HTR-8/SVneo (cell line): ENCODE results near the gene SUOX.
"Not testable (repeated sequence)": the region's sequence is repeated elsewhere in the genome, so short reads cannot be mapped to it uniquely, and the experiment has no call there.

Experiments
- DNase-seq: peaks from one replicate; pipeline ENCODE4 v3.0.0; 2011; ENCODE audit warnings: low spot score, mixed read lengths; ENCODE audit not compliant: insufficient read length
- FAIRE-seq: peaks from 2 replicates; lab custom pipeline; 2011; peaks lifted over from hg19 to GRCh38; lab: Jason Lieb, UNC

The SUOX gene

DNA sequence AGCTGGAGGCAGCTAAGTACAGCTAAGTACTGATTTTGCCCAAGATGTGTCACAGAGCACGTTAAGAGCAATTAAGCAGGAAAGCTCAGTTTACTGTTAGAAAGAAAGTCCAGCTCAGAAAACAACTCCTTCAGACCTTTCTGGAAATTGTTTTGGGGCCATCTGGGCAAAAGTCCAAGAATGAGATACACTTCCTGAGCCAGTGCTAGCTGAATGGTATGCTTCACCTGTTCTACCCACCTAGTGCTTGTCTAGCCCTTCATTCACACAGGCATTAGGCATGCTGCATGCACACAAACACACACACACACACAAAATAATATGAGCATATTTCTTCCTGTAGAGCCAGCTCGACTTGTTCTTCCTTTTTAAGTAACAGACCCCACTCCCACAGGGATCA lies 17.1 kb downstream of the SUOX start:
- FAIRE-seq, result no peak
- no peak for DNase-seq

DNA sequence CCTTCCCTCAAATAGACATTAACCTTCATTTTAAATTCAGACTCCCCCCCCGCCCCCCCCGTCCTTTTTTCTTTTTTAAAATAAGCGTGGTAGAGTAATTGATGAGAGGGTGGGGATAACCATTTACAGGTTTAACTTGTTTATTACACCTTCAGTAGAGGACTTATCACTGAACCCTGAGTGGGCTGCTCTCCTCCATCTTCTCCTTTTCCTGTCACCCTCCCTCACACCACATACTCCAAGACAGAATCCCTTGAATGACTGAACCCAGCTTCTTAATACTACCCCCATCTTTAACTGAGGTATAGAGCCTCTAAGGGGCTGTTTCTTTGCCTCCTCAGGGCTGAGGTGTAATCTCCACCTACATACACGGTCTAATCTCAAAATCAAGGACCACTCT lies 20.1 kb downstream of the SUOX start:
- no peak for FAIRE-seq
- DNase-seq, result no peak

DNA sequence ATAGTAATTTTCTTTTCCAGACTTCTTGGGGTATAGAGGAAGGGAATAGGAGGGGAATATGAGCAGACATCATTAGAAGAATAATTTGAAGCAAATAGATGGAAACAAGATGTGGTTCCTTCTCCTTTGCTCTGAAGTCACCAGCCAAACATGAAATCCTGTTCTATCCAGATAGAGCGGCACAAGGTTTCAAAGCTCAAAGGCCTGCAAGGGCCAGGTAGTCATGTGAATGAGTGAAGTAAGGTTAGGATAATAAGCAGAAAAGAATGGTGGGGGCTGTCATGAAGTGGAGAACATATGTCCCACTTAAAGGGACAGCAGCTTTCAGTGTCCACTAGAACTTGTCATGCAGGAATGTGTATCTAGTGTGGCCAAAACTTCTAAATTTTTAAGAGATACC lies 21.3 kb downstream of the SUOX start:
- DNase-seq, result no peak
- FAIRE-seq, result no peak

DNA sequence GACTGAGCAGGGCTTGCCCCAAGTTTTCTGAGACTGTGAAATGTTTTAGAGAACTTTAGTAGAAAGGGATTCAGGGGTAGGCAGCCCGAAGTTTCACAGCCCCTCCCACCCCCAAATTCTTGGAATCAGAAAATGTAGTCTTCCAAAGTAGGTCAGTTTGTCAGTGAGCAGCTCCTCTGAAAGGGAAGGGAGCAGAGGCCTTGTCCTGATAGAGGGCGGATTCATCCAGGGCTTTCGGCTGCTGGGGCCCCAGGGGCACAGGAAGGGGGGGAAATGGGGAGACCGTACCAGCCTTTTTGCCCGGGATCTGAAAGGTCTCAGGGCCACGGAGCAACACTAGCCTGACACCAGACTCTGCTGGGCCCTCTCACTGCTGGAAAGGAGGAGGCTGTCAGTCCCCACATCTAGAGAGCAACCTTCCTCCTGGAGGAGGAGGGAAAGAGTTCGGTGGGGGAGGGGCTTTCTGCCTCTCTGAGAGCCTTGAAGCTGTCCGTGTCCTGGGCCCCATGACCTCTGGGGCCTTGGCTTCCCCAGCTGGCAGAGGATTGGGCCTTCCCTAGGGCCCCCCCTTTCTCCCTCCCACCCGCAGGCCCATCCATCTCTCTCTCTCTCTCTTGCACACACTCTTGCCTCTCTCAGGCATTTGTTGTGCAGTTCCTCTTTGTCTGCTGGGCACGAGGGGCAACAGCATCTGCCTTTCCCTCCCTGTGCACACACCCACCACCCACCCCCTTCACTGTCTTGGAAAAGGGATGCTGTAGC lies 23.5 kb downstream of the SUOX start, which contains the start of gene IKZF4:
Gene IKZF4, plus strand, starts transcription at position 621 of the 762 bp plus-strand sequence. CDS start 451 bp downstream, outside the sequence.
- no peak for DNase-seq
- FAIRE-seq, result no peak

DNA sequence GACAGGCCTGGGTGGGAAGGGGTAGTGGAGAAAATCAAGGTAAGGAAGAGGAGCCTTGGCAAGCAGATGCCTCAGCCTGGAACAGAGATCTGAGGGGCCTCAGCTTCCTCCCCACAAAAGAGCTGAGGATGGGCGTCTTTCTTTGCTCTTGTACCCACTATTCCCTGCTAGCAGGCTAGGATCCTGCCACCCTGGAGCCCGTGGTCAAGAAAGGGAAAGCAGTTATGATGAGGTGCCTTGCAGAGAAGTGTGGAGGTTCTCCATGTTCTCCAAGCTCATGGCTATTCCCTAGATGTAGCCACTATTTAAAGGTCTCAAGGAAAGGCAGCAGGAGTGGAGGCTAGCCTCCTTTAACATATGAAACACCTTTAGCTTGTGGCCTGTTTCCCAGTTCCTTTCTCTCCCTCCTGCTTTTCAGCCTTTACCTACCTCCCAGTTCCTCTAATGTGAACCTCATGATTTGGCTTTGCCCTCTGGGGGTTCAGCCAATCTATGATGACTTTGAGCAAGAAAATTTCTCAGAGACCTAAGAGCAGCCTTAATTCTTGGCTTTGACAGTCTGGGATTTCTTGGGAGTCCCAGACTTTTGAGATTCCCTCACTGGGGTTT lies 24.9 kb downstream of the SUOX start:
- FAIRE-seq (no peak), DNase-seq (no peak)

DNA sequence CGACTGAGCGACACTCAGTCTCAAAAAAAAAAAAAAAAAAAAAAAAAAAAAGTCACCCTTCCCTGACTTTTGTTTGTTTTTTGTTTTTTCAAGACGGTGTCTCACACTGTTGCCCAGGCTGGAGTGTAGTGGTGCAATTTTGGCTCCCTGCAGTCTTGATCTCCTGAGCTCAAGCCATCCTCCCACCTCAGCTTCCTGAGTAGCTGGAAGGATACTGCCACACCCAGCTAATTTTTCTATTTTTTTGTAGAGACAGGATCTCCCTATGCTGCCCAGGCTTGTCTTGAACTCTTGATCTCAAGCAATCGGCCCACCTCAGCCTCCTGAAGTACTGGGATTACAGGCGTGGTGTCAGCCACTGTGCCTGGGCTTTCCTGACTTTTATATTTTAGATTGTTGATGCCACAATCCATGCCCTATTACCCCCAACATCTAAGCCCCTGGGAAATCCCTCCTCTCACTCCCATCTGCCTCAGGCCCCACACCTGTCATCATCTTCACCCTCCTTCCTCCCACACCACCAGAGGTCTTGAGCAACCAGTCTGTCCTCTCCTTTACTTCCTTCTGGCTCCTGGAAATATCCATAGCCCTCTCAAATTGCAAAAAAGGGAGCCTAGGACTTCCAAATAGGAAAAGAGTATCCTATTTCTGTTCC lies 31.6 kb downstream of the SUOX start:
- FAIRE-seq (no peak), DNase-seq (no peak)

DNA sequence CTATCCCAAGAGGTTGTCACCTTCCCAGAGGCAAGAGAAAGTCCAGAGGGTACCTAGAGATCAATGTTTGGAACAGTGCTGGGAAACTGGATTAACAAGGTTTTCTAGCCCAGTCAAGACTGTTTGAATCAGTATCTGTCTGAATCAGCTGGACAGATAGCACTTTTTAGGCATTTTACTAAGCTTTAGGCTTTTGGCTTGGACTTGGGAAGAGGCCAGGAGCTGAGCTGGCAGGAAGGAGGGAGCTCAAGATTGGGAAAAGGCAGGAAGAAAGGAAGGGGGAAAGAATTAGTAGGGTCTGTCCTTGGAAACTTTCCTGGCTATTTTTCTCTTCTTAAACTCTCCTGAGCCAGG lies 32.1 kb downstream of the SUOX start:
- FAIRE-seq (no peak), DNase-seq (no peak)

DNA sequence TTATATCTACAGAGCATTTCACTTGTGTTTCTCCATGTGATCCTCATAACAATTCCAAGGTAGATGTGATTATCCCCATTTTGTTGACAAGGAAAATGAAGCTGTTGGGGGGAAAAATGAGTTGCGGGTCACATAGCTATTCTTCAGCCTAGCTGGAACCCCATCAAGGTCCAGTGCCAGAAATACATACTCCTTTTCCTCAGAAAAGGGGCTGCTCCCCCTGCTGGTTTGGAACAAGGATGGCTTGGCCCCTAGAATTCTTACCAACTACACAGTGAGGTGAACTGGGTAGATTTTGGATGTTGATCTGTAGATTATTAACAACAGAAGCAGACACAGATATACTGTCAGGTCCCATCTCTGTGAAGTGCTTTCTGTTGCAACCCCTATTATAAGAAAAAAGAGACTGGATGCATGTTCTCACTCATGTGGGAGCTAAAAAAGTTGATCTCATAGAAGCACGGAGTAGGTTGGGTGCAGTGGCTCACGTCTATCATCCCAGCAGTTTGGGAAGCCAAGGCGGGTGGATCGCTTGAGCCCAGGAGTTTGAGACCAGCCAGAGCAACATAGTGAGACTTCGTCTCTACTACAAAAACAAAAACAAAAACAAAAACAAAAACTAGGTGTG lies 32.7 kb downstream of the SUOX start:
- peak; percentile 52 for DNase-seq

DNA sequence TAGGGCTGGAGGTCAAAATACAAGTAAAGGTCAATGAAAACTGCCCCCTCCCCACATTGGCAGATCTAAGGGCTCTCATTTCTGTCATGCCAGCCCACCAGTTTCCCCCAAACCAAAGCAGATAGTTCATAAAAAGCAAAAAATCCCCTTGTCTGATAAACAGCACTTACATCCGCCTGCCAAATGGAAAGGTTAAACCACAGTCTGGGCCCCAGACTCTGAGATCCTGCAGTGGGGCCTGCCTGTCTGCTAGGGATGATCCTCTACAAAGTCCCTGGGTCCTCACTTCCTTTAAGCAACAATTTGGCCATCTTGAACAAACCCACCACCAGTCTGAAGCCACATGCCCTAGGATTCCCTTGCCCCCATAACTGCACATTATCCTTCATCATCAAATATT lies 34.9 kb downstream of the SUOX start:
- FAIRE-seq (no peak), DNase-seq (no peak)

More for the DNA sequence above, 32.7 kb downstream of the SUOX start:
- FAIRE-seq, result no peak

DNA sequence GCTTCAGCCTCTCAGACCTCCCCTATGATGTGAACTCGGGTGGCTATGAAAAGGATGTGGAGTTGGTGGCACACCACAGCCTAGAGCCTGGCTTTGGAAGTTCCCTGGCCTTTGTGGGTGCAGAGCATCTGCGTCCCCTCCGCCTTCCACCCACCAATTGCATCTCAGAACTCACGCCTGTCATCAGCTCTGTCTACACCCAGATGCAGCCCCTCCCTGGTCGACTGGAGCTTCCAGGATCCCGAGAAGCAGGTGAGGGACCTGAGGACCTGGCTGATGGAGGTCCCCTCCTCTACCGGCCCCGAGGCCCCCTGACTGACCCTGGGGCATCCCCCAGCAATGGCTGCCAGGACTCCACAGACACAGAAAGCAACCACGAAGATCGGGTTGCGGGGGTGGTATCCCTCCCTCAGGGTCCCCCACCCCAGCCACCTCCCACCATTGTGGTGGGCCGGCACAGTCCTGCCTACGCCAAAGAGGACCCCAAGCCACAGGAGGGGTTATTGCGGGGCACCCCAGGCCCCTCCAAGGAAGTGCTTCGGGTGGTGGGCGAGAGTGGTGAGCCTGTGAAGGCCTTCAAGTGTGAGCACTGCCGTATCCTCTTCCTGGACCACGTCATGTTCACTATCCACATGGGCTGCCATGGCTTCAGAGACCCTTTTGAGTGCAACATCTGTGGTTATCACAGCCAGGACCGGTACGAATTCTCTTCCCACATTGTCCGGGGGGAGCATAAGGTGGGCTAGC lies 37.7 kb downstream of the SUOX start:
- FAIRE-seq (no peak), DNase-seq (no peak)

DNA sequence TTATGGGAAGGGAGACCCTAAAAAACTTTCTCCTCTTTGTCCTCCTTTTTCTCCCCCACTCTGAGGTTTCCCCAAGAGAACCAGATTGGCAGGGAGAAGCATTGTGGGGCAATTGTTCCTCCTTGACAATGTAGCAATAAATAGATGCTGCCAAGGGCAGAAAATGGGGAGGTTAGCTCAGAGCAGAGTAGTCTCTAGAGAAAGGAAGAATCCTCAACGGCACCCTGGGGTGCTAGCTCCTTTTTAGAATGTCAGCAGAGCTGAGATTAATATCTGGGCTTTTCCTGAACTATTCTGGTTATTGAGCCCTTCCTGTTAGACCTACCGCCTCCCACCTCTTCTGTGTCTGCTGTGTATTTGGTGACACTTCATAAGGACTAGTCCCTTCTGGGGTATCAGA lies 40.1 kb downstream of the SUOX start:
- DNase-seq, result no peak
- no peak for FAIRE-seq

DNA sequence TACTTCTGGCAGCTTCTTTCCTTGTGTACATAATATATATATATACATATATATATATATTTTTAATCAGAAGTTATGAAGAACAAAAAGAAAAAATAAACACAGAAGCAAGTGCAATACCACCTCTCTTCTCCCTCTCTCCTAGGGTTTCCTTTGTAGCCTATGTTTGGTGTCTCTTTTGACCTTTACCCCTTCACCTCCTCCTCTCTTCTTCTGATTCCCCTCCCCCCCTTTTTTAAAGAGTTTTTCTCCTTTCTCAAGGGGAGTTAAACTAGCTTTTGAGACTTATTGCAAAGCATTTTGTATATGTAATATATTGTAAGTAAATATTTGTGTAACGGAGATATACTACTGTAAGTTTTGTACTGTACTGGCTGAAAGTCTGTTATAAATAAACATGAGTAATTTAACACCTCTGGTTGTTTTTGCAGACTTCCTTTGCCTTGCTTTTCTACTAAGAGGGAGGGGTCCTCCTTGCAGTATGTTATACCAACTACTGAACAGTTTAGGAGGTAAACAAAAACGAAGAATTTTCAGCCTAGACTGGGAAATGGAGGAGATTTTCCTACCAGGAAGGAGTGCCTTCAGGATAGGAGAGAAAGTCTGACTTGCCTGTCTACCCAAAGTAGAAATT lies 41.1 kb downstream of the SUOX start:
- DNase-seq (no peak), FAIRE-seq (no peak)

DNA sequence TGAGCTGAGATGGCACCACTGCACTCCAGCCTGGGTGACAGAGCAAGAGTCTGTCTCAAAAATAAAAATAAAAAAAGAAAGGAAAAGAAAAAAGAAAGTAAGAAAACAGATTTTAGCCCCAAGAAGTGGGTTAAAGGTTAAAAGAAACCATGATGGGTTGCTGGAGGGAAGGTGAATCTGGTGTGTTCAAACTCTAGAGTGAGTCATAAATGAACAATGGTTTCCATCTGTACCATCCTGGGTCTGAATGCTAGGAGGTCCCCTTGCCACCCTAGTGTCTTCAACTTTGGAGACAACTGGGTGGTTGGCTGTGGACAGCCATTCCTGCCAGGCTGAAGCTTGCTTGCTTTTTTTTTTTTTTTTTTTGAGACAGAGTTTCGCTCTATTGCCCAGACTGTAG lies 43.1 kb downstream of the SUOX start:
- no peak for FAIRE-seq
- no peak for DNase-seq

DNA sequence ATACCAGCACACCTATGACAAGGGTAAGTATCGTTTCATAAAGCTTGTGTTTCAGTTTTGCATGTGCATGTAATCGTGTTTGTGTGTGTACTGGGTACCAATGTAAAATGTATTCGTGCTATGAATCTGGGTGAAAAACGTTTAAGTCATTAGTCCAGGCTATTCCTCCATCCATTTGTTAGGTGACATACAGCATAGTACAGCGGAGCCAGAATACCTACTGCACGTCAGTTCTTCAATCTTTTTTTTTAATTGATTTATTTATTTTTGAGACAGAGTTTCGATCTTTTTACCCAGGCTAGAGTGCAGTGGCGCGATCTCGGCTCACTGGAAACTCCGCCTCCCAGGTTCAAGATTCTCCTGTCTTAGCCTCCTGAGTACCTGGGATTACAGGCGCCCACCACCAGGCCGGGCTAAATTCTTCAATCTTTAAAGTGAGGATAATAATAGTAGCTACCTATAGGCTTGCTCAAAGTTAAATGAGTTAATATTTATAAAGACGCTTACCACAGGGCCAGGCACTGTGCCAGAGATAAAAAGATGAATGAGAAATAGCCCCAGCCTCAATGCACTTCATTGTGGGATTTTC lies 44.0 kb downstream of the SUOX start:
- no peak for DNase-seq

DNA sequence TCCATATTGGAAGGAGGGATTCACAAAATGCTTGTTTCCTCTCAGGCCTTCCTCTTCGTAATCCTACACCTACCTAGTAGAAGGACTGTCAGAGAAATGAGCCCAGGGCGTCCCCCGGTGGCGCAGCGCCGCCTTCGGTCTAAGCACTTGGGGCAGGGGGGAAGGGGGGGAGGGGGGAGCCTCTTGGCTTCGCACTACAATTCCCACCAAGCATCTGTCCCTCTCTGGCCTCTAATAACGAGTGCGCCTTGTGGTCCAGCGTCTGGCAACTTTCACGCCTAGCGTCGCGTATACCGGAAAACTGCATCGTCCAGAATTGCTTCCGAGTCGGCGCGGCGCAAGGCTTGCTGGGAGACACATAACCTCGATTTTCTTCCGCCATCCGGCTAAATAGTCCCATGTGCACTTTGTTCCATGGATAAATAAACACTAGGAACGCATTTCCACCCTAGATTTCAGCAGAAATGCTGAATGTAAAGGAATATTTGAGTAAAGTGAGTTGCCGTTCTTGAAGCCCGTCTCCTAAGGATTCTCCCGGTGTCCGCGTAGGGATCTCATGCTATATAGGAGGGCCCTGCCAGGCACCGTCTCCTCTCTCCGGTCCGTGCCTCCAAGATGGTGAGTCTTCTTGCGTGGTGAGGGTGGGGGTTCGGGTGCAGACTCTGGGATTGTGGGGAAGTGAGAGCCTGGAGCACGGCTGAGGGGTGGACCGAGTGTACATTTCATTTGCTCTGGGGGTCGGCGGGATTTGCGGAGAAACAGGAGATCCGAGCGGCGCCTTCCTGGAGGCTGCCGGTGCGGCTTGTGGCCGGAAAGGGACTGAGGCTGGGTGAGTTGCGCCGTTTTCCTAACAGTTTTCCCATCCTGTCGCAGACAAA lies 44.7 kb downstream of the SUOX start, which contains the start of gene RPS26:
Gene RPS26, plus strand, starts transcription at position 367 of the 878 bp plus-strand sequence. Its CDS starts 249 bp downstream, at position 616.
- DNase-seq (peak; percentile 95), FAIRE-seq (peak; percentile 91)

More for the DNA sequence above, 44.0 kb downstream of the SUOX start:
- no peak for FAIRE-seq

DNA sequence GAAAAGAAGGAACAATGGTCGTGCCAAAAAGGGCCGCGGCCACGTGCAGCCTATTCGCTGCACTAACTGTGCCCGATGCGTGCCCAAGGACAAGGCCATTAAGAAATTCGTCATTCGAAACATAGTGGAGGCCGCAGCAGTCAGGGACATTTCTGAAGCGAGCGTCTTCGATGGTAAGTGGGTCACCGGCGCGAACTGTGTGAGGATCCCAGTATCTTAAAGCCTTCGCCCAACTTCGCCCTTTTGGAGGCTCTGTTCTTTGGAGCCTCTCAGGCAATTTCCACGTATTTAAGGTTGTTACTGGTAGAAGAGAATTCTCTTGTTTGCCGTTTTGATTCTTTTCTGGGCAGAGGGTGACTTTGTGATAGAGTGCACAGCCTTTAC lies 45.3 kb downstream of the SUOX start:
- DNase-seq, FAIRE-seq: not testable (repeated sequence)

DNA sequence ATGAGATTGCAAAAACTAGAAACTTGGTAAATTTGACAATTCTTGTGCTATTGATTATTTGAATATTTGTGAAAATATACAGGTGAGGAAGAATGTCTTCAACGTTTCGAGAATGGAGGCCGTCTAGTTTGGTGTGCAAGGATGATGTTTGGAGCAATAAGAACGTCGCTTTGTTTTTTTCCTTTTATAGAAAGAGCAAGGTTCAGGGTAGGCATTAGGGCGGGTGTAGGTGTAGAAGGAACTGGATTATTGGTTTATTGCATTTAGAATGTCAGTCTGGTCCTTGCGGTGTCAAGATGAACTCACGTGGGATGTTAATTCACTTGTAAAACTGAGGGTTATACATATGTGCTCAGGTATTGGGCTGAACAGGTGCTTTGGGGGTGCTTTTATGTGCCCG lies 45.8 kb downstream of the SUOX start:
- FAIRE-seq (no peak), DNase-seq (no peak)

DNA sequence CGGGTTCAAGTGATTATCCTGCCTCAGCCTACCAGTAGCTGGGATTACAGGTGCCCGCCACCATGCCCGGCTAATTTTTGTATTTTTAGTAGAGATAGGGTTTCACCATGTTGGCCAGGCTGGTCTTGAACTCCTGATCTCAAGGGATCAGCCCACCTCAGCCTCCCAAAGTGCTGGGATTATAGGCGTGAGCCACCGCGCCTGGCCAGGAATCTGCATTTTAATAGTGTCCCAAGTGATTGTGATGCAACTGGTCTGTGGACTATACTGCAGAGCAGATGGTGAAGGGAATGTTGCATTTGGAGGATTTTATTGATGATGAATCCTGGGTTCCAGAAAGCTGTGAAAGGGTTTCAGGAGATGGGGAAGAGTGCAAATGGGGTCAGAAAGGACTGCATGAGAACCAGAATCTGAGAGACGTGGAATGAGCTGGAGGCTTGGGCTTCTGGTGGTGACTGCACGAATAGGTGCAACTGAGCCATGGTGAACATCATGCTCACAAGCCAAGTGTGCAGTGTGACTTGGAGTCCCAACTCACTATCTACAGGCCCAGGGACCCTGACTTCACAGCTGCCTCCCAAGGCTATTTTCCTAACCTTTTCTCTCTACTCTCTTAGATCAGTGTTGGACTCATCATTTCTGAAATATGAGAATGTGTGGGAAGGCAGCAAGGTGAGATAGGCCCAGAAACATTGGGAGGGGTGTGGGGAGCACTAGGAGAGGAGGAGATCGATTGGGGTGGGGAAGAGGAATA lies 49.1 kb downstream of the SUOX start:
- no peak for DNase-seq
- FAIRE-seq, result no peak
